HG02938 (cell line): Measurements from ENCODE around the gene ABHD12.
"Not testable (repeated sequence)": the region's sequence is repeated elsewhere in the genome, so short reads cannot be mapped to it uniquely, and the experiment has no call there.

Experiments used
- ATAC-seq: cut with Tn5 transposase; IDR thresholded peaks from one replicate; pipeline ENCODE4 v1.9.1; 2021; ENCODE audit warnings: mild to moderate bottlenecking, moderate library complexity; ENCODE audit not compliant: unreplicated experiment

Gene ABHD12

DNA sequence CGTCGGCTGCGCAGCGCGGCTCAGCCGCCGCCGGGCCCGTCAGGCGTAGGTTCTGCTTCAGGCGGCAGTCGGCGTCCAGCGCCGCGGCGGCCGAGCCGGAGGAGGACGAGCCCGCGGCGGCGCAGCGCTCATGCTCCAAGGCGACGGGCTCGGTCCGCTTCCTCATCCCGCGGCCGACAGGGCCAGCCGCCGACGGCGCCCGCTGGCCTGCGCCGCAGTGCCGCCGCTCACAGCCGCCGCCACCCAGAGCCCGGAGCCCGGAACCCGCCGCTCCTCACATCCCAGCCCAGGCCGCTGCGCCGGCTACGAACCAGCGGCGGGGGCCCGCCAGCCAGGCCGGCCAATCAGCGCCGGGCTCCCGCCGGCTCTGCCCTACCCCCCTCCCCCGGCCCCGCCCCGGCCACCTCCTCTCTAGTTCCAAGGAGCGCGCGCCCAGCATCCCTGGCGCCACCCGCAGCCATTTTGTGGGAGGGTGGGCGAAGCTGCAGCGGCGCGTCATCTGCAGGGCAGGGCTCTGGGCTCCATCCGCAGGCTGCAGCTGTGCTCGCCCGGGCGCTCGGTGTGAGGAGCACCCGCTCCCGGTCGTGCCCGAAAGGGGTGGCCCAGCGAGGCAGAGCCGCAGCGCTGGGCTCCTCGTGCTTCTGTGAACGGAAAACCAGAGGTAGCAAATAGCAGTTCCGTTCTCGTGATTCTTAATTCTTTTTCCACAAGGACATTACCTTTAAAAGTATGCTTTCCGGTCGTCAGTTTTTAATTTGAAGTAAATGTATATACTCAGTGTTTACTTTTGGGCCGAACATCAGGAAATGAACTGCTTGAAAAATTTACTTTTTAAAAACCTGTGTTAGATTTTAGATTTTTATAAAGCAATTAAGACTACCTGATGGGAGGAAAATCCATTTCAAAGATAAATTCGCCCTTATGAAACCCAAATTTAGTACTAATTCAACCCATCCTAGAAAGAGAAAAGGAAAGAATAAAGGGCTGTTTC lies at the start of gene ABHD12:
Gene ABHD12 (minus strand): TSS at position 298 of the 991 bp plus-strand sequence. CDS start 132 bp downstream, at position 166.
- ATAC-seq, result peak; percentile 79

- ATAC-seq, result no peak
Measured at GRCh38 chr20:25439328-25439727, 48.7 kb upstream of the ABHD12 start.

GRCh38 chr20:25437153-25437581 lies 46.5 kb upstream of the ABHD12 start:
- ATAC-seq, result no peak

DNA sequence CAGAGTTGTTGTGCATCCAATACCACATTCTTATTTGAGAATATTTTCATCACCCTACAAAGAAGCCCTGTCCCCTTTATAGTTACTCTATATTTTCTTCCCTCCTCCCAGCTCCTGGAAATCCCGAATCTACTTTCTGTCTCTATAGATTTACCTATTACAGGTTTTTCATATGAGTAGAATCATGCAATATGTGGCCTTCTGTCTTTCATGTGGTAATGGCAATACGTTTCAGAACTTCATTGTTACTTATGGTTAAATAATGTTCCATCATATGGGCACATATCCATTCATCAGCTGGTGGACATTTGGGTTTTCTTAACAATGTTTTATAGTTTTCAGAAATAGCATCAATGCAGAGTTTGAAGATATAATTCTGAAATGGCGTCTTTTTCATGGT lies 33.9 kb upstream of the ABHD12 start:
- no peak for ATAC-seq

GRCh38 chr20:25422032-25422431 lies 31.4 kb upstream of the ABHD12 start:
- no peak for ATAC-seq

GRCh38 chr20:25421102-25421501 lies 30.5 kb upstream of the ABHD12 start:
- no peak for ATAC-seq

DNA sequence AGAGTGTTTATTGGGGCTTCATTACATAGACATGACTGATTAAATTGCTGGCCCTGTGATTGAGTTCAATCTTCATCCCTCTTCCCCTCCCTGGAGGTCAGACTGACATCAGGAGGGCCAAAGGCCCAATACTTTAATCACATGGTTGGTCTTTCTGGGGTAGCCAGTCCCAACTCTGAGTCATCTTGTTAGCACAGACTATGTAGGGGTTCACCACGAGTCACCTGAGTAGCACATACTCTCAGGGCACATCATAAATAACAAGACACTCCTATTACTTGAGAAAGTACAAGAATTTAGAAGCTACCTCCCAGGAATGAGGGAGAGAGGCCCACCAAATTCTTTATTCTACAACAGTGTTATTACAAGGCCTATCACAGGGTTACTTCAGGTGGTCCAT lies 28.1 kb upstream of the ABHD12 start:
- ATAC-seq, result no peak

DNA sequence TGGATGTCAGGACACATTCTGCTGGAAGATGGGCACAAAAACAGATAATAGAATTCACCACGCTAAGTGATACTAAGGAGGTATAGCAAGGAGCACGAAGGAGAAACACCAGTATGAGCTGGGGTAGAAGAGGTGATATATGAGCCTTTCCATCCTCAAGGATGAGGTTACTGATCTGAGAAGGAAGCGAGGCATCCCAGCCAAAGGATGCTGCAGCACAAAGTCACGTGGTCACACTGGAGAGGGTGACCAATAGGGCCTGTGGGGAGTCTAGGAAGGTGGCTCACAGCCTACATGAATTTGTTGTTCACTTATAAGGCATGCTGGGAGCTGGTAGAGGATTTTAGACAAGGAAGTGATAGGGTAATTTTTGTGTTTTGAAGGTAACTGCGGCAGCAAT lies 18.3 kb upstream of the ABHD12 start:
- ATAC-seq, result no peak

DNA sequence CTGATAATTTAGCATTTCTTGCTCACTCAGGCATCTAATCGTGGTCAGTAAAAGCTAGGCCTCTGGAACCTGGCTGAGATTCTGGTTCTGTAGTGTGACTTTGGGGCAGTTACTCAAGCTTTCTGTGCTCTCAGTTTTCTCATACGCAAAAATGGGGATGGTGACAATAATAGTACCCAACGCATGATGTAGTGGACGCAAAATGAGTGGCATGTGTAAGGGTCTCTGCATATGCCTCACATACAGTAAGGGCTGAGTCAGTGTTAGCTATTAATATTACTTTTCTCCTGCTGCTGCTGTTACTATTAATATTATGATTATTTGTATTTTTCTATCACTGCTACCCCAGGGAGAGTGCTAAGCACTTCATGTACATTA lies 17.5 kb upstream of the ABHD12 start:
- no peak for ATAC-seq

DNA sequence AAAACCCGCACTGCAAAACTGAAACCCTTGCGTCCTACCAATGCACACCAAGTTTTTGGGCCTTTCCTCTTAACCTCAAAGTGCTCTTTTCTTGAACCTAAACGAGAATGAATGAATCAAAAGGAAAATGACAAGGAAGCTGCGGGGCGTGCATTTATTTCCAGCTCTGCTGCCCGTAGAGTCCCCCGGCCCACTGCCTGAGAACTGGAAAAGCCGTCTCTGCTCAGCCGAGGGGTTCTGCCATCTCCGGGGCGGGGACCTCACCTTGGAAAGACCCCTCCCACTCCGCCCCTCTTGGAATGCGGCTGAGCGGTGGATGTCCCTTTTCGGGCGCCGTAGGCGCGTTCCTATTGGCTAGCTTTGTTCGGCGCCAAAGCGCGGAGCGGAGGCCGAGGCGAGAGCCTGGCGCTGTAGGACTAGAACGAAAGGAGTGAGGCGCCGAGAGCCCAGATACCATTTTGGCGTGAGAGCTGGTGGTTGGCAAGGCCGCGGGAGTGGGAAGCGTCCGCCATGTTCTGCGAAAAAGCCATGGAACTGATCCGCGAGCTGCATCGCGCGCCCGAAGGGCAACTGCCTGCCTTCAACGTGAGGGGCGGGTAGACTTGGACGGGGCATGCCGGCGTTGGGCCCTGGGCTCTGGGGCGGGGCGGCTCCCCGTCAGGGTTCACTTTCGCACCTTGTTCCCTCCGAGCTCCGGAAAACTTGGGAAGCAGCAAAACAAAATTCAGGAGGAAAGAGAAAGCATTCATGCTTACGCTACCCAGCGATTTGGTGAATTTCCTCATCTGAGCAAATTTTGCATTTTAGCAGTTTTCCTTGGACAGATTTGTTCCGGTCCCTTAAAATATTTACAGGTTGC lies 16.9 kb upstream of the ABHD12 start, which contains the start of gene GINS1:
Gene GINS1 (plus strand): TSS at position 363 of the 859 bp plus-strand sequence. CDS start 148 bp downstream, at position 511.
- peak; percentile 81 for ATAC-seq

DNA sequence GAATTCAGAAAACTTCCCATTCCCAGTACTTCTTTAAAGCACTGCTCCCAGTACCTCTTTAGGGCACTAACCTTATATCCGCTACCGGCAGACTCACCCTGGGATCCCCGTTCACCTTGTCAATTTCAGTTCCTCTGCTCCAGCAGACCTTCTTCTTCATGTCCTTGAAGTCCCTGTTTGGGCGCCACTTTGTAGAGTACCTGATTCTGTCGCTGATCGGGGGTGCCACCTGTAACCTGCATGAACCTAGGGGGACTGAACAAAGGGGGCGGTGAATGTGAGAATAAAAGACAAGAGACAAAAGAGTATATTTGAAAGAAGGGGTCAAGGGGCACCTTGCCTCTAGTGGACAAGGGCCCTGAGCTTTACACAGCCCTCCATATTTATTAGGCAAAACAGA lies 11.9 kb upstream of the ABHD12 start:
- no peak for ATAC-seq

DNA sequence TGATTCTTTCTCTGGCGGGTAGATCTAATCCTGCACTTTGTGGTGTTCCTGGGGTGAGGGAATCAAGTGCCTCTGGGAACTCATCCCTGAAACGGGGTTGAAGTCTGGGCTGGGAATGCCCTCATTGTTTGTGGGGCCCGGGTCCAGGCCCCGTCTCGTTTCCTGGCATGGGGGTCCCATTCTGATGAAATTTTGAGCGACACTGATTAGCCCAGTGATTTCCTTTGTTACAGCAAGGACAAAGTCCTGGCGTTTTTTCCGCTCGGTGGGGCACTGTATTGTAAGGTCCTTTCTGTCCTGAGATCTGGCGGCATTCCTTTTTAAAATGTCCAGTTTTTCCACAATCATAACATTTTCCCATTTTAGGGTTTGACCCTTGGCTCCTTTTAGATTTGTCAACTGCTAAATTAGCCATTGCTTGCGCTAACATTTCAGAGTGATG lies 9.7 kb upstream of the ABHD12 start:
- not testable (repeated sequence) for ATAC-seq

GRCh38 chr20:25399037-25399430 lies 8.4 kb upstream of the ABHD12 start:
- ATAC-seq, result no peak

DNA sequence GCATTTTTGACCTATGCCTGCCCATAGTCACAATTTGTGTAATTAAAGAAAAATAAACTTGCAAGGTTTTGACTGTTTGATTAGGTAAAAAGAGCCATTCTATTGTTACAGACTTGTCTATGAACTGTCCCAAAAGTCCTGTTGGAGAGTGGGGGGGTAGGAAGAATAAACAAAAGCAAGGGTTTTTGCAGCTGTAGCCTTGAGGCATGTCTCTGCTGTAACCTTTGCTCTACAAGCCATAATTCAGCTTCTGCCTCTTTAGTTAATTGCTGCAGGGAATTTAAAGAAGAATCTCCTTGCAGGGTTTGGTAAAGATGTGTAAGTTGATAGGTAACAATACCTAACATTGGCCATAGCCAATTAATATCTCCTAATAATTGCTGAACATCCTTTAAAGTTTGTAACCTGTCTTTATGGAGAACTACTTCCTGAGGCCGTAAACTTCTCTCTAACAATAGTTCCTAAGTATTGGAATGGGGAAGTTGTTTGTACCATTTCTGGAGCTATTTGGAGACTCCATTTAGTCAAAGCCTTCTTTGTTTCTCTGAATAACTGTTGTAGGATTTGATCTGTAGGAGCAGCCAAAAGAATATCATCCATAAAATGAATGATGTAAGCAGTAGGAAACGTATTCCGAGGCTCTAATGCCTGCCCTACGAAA lies 7.9 kb upstream of the ABHD12 start:
- ATAC-seq, result no peak

- no peak for ATAC-seq
Measured at GRCh38 chr20:25397821-25398220, 7.2 kb upstream of the ABHD12 start.

- ATAC-seq, result no peak
Measured at GRCh38 chr20:25397096-25397495, 6.5 kb upstream of the ABHD12 start.

GRCh38 chr20:25394996-25395395 lies 4.4 kb upstream of the ABHD12 start:
- no peak for ATAC-seq

GRCh38 chr20:25394276-25394675 lies 3.6 kb upstream of the ABHD12 start:
- no peak for ATAC-seq

GRCh38 chr20:25389858-25390537 lies 637 bp downstream of the ABHD12 start:
- peak; percentile 34 for ATAC-seq

- no peak for ATAC-seq
Measured at GRCh38 chr20:25389401-25389857, 1.2 kb downstream of the ABHD12 start.
